Psoas muscle (tissue), 8 donors: ENCODE measurements around the gene TRIM10. TPM values are rescaled to one million over a fixed set of nuclear protein-coding genes. Genes with fewer than 3 reads are reported as not detected.

ENCODE experiments used
- ATAC-seq, 4 donors: fragments of 200-7000 bp; cut with Tn5 transposase; one replicate each; pipeline ENCODE4 v1.9.1; 2020; ENCODE audit warnings: moderate library complexity in 3 of 4, mild to moderate bottlenecking in 2 of 4
- DNase-seq, 2 donors: peaks; one replicate each; pipeline ENCODE4 v3.0.0-alpha.2; 2020
- H3K27ac ChIP-seq: fragments of 200-600 bp; one replicate; pipeline ENCODE4 v1.8.0; 2022
- H3K27me3 ChIP-seq, 3 donors: fragments of 200-600 bp in 1 of 3; one replicate each; pipeline versions ENCODE4 v1.6.1 to v1.8.0; 2013 to 2022; ENCODE audit warnings: low read length in 2 of 3, mild to moderate bottlenecking in 2 of 3, moderate library complexity in 1 of 3; ENCODE audit not compliant: insufficient read depth in 3 of 3
- H3K36me3 ChIP-seq, 2 donors: fragments of 200-600 bp in 1 of 2; one replicate each; pipeline versions ENCODE4 v1.6.1 to v1.8.0; 2013 to 2022; ENCODE audit warnings: low read depth in 1 of 2, mild to moderate bottlenecking in 1 of 2, moderate library complexity in 1 of 2; ENCODE audit not compliant: insufficient read depth in 1 of 2
- H3K4me1 ChIP-seq: fragments of 200-600 bp; one replicate; pipeline ENCODE4 v1.8.0; 2022
- H3K4me3 ChIP-seq: fragments of 200-600 bp; one replicate; pipeline ENCODE4 v1.8.0; 2022; ENCODE audit warnings: mild to moderate bottlenecking
- H3K9me3 ChIP-seq: fragments of 200-600 bp; one replicate; pipeline ENCODE4 v1.8.0; 2022
- WGBS, 3 donors: extraction: QIAGEN DNeasy Blood & Tissue Kit; methylation state at CpG; one replicate each; pipeline versions ENCODE4 v1.1.6 to v1.1.7; 2013; 5-methylcytosine and 5-hydroxymethylcytosine counted together
- intact Hi-C, 2 donors: fragments of 100-400 bp; cut with DNase I; formaldehyde crosslinking; loops; one replicate each; pipeline versions ENCODE4 v1.11.0 to v1.14.2; 2022
- polyA plus RNA-seq, 3 donors: library from polyadenylated mRNA; stranded (reverse); fragments of 200-250 nt; gene quantifications; one replicate each; pipeline ENCODE4 v1.2.3, GENCODE V29; 2013
- total RNA-seq, 4 donors: library from RNA; stranded (reverse); fragmentation: NEBNext Ultra II Directional in 2 of 4; extraction: Animal tissue kit (Norgen Biotek cat#: 25700) in 2 of 4; gene quantifications; one replicate each; pipeline versions ENCODE4 v1.2.1 to v1.2.4, GENCODE V29; 2021 to 2023
- TF ChIP-seq, protein P1 (sequence below): fragments of 200-600 bp; IDR thresholded peaks from one replicate; pipeline ENCODE4 v1.8.0; 2022; ENCODE audit warnings: antibody characterized with exemption
- donor health status: healthy with polysubstance abuse.
- donor health status: DM: no; HTN: no; CAD: no; lungs with moderate emphysema.
- donor health status: Bipolar disorder and iron deficiency.
- donor health status: healthy.
- donor health status: DM: yes; HTN: yes; CAD: no.
- donor health status: DM: no; HTN: no; CAD: no.
- donor health status: DM: no; HTN: no; CAD: no.
- donor health status: DM: yes; HTN: yes; CAD: no.

Gene TRIM10
- total and polyA plus RNA-seq, 7 donors = 0.10 TPM; not detected in 6

DNA sequence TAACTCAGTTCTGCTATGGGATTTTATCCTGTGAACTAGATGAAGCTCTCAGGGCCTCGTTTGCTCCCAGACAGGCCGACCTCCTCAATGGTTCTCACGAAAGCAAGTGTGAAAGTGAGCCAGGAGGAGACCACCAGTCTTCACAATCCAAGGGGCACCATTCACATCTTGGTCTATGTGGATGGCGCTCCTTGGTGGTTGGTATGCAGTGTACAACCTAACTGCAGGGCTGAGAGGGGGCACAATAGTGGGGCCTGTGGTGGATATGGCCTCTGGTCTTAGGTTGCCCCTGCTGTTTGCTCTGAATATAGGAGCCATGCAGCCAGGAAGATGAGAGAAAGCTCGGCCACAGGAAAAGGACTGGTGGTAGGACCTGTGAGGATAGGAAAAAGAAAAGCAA is 27.5 kb upstream of the TRIM10 start:
- 91 to 95% (median 93%) methylated on average over 5 of the region's 5 CpGs for WGBS, 3 donors
- Histone ChIP-seq H3K4me1 (no peaks in the 10 kb centered on the region), H3K27ac (no peak overlapping the region), H3K36me3 (peaks cover 18 to 79% of the 10 kb centered on the region in 2 donors), H3K4me3 (no peak overlapping the region), H3K9me3 (no peaks in the 10 kb centered on the region), H3K27me3 (no peaks in the 10 kb centered on the region)
- DNase-seq = no peak
- intact Hi-C loops = no loop called here
- TF ChIP-seq, protein P1, sequence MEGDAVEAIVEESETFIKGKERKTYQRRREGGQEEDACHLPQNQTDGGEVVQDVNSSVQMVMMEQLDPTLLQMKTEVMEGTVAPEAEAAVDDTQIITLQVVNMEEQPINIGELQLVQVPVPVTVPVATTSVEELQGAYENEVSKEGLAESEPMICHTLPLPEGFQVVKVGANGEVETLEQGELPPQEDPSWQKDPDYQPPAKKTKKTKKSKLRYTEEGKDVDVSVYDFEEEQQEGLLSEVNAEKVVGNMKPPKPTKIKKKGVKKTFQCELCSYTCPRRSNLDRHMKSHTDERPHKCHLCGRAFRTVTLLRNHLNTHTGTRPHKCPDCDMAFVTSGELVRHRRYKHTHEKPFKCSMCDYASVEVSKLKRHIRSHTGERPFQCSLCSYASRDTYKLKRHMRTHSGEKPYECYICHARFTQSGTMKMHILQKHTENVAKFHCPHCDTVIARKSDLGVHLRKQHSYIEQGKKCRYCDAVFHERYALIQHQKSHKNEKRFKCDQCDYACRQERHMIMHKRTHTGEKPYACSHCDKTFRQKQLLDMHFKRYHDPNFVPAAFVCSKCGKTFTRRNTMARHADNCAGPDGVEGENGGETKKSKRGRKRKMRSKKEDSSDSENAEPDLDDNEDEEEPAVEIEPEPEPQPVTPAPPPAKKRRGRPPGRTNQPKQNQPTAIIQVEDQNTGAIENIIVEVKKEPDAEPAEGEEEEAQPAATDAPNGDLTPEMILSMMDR = no peak
- no peak for ATAC-seq

DNA sequence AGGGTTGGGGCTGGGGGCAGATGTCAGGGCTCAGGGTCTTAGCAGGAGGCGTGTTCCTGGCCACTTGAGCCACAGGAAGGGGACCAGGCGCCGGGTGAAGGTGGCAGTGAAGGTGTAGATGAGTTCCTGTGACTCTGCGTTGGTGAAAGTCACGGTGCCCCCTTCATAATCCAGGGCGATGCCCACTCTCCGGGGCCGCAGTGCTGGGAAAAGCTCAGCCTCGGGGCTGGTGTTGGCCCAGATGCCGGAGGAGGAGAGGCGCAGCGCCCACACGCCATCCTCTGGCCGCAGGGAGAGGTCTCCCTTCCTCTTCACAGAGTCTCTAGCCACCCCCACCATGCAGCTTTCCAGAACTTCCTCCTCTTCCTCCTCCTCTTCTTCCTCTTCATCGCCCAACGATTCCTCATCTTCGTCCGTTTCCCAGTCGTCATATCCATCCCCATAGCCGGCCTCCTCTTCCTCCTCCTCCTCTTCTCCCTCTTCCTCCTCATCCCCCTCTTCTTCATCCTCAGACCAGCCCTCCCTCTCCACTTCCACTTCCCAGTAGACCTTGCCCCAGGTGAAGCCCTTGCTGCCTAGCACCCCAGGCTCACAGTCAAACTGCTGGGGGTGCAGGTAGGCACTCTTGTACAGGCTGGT is 25.0 kb upstream of the TRIM10 start:
- DNase-seq = no peak
- ATAC-seq = no peak
- no peaks in the 10 kb centered on the region for H3K4me1 ChIP-seq
- no peak overlapping the region for H3K27ac ChIP-seq
- H3K9me3 ChIP-seq = no peaks in the 10 kb centered on the region
- TF ChIP-seq, protein P1 = no peak
- H3K36me3 ChIP-seq = peaks cover 18 to 58% of the 10 kb centered on the region in 2 donors
- 92 to 96% (median 94%) methylated on average over 20 of the region's 20 CpGs for WGBS, 3 donors
- no peaks in the 10 kb centered on the region for H3K27me3 ChIP-seq
- H3K4me3 ChIP-seq = no peak overlapping the region
- intact Hi-C loops = no loop called here

DNA sequence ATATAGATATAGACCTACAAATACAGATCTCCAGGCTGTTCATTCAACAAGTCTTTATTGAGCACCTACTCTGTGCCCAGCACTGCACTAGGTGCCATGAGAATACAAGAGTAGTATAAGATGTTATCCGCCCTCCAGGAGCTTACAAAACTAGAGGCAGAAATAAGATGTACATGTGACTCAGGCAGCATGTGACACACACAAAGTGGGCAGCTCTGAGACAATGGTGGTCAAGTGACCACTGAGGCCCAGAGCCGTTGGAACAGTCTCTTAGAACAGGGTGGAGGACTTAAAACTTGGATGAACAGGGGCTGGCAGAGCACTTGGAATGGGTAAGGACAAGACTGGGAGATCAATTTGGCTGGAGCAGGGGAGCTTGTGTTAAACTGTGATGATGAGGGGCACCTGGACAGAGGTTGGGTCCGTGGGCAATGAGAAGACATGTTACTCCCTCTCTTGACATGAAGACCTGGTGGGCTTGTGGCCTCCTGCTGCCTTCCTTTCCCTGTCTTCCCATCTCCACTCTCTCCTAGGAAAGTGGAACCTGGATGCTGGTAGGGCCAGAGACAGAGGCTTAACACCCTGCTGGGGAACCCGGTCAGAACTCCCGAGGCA is 23.5 kb upstream of the TRIM10 start:
- Histone ChIP-seq H3K4me1 (no peaks in the 10 kb centered on the region), H3K27ac (no peak overlapping the region), H3K4me3 (no peak overlapping the region), H3K36me3 (peaks cover 7 to 44% of the 10 kb centered on the region in 2 donors), H3K9me3 (no peaks in the 10 kb centered on the region), H3K27me3 (peaks cover 0 to 1% (median 0%) of the 10 kb centered on the region in 3 donors)
- ATAC-seq (no peak), DNase-seq (no peak)
- 71 to 94% (median 90%) methylated on average over 5 of the region's 5 CpGs for WGBS, 3 donors
- intact Hi-C loops = no loop called here
- TF ChIP-seq, protein P1 = no peak

DNA sequence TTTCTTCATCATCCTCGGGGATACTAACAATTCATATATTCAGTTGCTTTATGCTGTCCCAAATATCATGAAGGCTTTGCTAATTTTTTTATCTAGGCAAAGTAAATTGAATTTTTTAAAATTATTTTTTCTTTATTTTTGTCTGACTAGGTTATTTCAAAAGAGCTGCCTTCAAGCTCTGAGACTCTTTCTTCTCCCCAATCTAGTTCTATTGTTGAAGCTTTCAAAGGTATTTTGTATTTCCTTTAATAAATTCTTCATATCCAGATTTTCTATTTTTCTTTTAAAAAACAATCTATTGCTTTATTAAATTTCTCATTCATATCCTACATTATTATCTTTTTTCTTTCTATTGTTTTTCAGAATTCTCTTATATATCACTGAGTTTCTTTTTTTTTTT is 19.1 kb upstream of the TRIM10 start:
- no peak for ATAC-seq
- TF ChIP-seq, protein P1 = no peak
- intact Hi-C loops = no loop called here
- Histone ChIP-seq H3K27me3 (peaks cover 0 to 17% (median 2%) of the 10 kb centered on the region in 3 donors), H3K36me3 (peaks cover 0 to 5% of the 10 kb centered on the region in 2 donors), H3K9me3 (no peaks in the 10 kb centered on the region), H3K4me1 (no peaks in the 10 kb centered on the region), H3K27ac (no peak overlapping the region), H3K4me3 (no peak overlapping the region)
- WGBS, 3 donors = 90 to 93% (median 92%) methylated on average over 1 of the region's 1 CpG
- no peak for DNase-seq
